ENCODE measurements around the gene CFAP299.

DNA sequence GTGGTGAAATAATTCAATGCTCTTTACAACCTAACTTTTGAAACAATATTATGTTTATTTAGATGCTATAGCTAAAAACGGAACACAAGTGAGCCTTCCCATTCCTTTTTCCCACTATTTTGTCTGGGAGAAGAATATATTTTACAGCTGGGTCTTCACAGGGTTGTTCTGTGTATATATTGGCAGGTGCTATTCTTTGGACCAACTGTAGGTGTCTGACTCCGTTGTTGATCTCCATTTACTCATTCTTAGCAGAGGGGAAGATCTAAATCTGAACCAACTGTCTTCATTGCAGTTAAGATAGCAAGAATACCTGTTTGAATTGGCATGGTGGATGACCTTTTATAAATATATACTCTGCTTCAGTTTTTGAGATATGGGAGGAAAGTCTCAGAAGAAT lies 257.4 kb downstream of the CFAP299 start:
- TF ChIP-seq, protein P1, sequence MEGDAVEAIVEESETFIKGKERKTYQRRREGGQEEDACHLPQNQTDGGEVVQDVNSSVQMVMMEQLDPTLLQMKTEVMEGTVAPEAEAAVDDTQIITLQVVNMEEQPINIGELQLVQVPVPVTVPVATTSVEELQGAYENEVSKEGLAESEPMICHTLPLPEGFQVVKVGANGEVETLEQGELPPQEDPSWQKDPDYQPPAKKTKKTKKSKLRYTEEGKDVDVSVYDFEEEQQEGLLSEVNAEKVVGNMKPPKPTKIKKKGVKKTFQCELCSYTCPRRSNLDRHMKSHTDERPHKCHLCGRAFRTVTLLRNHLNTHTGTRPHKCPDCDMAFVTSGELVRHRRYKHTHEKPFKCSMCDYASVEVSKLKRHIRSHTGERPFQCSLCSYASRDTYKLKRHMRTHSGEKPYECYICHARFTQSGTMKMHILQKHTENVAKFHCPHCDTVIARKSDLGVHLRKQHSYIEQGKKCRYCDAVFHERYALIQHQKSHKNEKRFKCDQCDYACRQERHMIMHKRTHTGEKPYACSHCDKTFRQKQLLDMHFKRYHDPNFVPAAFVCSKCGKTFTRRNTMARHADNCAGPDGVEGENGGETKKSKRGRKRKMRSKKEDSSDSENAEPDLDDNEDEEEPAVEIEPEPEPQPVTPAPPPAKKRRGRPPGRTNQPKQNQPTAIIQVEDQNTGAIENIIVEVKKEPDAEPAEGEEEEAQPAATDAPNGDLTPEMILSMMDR (conservative IDR thresholded peaks at IDR 0.05; ENCODE audit: low read length) = peak; percentile 55
- no peak for TF ChIP-seq EZH2phosphoT487 (IDR thresholded peaks at IDR 0.05; ENCODE audit: borderline replicate concordance)

Data from Loucy (cell line).